ENCODE measurements around the gene AIF1L. TPM values are rescaled to one million over a fixed set of nuclear protein-coding genes. Genes with fewer than 3 reads are reported as not detected.

AIF1L gene
- total and polyA plus RNA-seq, 2 of the 4 experiments (the other 2 are of a cell fraction), result 0.18 to 0.19 TPM

DNA sequence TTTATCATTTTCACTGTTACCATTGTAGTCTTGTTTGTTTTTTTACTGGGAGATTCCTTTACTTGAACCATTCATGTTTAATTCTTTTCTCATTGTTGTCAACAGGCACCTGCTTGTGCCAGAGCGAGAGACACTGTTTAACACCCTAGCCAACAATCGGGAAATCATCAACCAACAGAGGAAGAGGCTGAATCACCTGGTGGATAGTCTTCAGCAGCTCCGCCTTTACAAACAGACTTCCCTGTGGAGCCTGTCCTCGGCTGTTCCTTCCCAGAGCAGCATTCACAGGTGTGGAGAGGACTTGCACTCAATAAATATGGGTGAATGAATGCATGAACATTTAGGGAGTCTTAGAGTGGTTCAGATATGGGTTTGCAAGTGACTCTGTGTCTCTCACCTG, 66.6 kb downstream of the AIF1L start:
- no peak overlapping the region for H2AK9ac ChIP-seq (replicated peaks; ENCODE audit: low read depth, low read length, poor library complexity)
- H3K36me3 ChIP-seq (ENCODE audit: control insufficient read depth, insufficient read depth, low read length), result peaks cover 38% of the 10 kb centered on the region
- H4K91ac ChIP-seq (ENCODE audit: insufficient read depth, low read depth, low read length), result no peak overlapping the region
- no peaks in the 10 kb centered on the region for H3K9me1 ChIP-seq (ENCODE audit: insufficient read depth, low read length)
- H3K79me1 ChIP-seq (ENCODE audit: low read depth in 1 of 2, low read length in 2 of 2), result peaks cover 2% of the 10 kb centered on the region in 2 experiments; a peak in 1 of 4 replicates
- in situ Hi-C loops (cut with MboI; ENCODE audit: low sequenced_read_pairs), result no loop called here
- dilution Hi-C loops (cut with HindIII; ENCODE audit: low sequenced_read_pairs, unreplicated experiment), result no loop called here
- no peak overlapping the region for H4K8ac ChIP-seq (ENCODE audit: low read depth in 2 of 2, low read length in 2 of 2)
- H2AFZ ChIP-seq (replicated peaks; ENCODE audit: low read length, poor library complexity), result no peak overlapping the region
- no peak overlapping the region for H3K4me3 ChIP-seq (ENCODE audit: insufficient read depth, low read depth, low read length)
- H3K27me3 ChIP-seq (ENCODE audit: control insufficient read depth, insufficient read depth, low read length), result no peaks in the 10 kb centered on the region
- intact Hi-C loops (cut with micrococcal nuclease), result no loop called here
- no peak overlapping the region for H4K5ac ChIP-seq (ENCODE audit: low read depth, low read length)
- H2BK15ac ChIP-seq (ENCODE audit: low read depth, low read length), result no peak overlapping the region
- H3K23ac ChIP-seq (ENCODE audit: low read depth, low read length), result no peak overlapping the region
- no peak overlapping the region for H3K4ac ChIP-seq (ENCODE audit: low read depth, low read length)
- H2AK5ac ChIP-seq (ENCODE audit: low read depth, low read length), result no peak overlapping the region
- no peaks in the 10 kb centered on the region for H3K9me3 ChIP-seq (ENCODE audit: control insufficient read depth, insufficient read depth, low read length)
- DNase-seq (no peak), ATAC-seq (ENCODE audit: low read depth) (no peak)
- H3K4me1 ChIP-seq (ENCODE audit: control insufficient read depth, insufficient read depth, low read length), result no peaks in the 10 kb centered on the region
- H3K56ac ChIP-seq (ENCODE audit: extremely low read depth, insufficient read depth, low read length), result no peak overlapping the region
- H3K4me2 ChIP-seq (ENCODE audit: low read depth, low read length), result no peak overlapping the region
- ChIA-PET CTCF (no interaction called here), POLR2A (ENCODE audit: unreplicated experiment) (no interaction called here)
- TF ChIP-seq MXI1 (IDR thresholded peaks at IDR 0.05; ENCODE audit: borderline replicate concordance, low read depth, low read length), result no peak
- TF ChIP-seq CHD1 (IDR thresholded peaks at IDR 0.05; ENCODE audit: low read depth, low read length), result no peak
- TF ChIP-seq RFX5 (IDR thresholded peaks at IDR 0.05; ENCODE audit: low read depth, low read length), result no peak
- no peak for TF ChIP-seq NFE2L2 (IDR thresholded peaks at IDR 0.05; ENCODE audit: low read depth, low read length)
- no peak for TF ChIP-seq RAD21 (IDR thresholded peaks at IDR 0.05; ENCODE audit: low read length)
- TF ChIP-seq BHLHE40 (IDR thresholded peaks at IDR 0.05; ENCODE audit: low read depth, low read length), result no peak
- TF ChIP-seq, protein P1, sequence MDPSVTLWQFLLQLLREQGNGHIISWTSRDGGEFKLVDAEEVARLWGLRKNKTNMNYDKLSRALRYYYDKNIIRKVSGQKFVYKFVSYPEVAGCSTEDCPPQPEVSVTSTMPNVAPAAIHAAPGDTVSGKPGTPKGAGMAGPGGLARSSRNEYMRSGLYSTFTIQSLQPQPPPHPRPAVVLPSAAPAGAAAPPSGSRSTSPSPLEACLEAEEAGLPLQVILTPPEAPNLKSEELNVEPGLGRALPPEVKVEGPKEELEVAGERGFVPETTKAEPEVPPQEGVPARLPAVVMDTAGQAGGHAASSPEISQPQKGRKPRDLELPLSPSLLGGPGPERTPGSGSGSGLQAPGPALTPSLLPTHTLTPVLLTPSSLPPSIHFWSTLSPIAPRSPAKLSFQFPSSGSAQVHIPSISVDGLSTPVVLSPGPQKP (IDR thresholded peaks at IDR 0.05; ENCODE audit: borderline replicate concordance, low read depth, low read length), result no peak
- TF ChIP-seq FOS (IDR thresholded peaks at IDR 0.05; ENCODE audit: low read depth, low read length), result no peak
- no peak for TF ChIP-seq CEBPB (IDR thresholded peaks at IDR 0.05; ENCODE audit: low read depth, low read length)
- no peak for TF ChIP-seq POLR2A (IDR thresholded peaks at IDR 0.05; ENCODE audit: low read depth, low read length)
- TF ChIP-seq, protein P2, sequence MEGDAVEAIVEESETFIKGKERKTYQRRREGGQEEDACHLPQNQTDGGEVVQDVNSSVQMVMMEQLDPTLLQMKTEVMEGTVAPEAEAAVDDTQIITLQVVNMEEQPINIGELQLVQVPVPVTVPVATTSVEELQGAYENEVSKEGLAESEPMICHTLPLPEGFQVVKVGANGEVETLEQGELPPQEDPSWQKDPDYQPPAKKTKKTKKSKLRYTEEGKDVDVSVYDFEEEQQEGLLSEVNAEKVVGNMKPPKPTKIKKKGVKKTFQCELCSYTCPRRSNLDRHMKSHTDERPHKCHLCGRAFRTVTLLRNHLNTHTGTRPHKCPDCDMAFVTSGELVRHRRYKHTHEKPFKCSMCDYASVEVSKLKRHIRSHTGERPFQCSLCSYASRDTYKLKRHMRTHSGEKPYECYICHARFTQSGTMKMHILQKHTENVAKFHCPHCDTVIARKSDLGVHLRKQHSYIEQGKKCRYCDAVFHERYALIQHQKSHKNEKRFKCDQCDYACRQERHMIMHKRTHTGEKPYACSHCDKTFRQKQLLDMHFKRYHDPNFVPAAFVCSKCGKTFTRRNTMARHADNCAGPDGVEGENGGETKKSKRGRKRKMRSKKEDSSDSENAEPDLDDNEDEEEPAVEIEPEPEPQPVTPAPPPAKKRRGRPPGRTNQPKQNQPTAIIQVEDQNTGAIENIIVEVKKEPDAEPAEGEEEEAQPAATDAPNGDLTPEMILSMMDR (conservative IDR thresholded peaks at IDR 0.05; ENCODE audit: low read depth, low read length), result no peak
- TF ChIP-seq, protein P3, sequence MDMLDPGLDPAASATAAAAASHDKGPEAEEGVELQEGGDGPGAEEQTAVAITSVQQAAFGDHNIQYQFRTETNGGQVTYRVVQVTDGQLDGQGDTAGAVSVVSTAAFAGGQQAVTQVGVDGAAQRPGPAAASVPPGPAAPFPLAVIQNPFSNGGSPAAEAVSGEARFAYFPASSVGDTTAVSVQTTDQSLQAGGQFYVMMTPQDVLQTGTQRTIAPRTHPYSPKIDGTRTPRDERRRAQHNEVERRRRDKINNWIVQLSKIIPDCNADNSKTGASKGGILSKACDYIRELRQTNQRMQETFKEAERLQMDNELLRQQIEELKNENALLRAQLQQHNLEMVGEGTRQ (IDR thresholded peaks at IDR 0.05; ENCODE audit: low read depth, low read length), result no peak
- no peak for TF ChIP-seq MAZ (IDR thresholded peaks at IDR 0.05; ENCODE audit: borderline replicate concordance, low read depth, low read length)
- no peak for TF ChIP-seq RCOR1 (IDR thresholded peaks at IDR 0.05; ENCODE audit: insufficient replicate concordance, low read length)
- TF ChIP-seq SMC3 (IDR thresholded peaks at IDR 0.05; ENCODE audit: low read depth, low read length), result no peak
- no peak for TF ChIP-seq MAFK (IDR thresholded peaks at IDR 0.05; ENCODE audit: low read depth, low read length)
- H3K14ac ChIP-seq (replicated peaks; ENCODE audit: low read depth, low read length), result no peak overlapping the region
- H2BK20ac ChIP-seq (ENCODE audit: low read depth, low read length), result no peak overlapping the region
- no TSS peak for BruUV-seq (replicated peaks)
- no peak overlapping the region for H3K9ac ChIP-seq (ENCODE audit: low read depth, low read length)
- H3K27ac ChIP-seq (ENCODE audit: insufficient read depth, low read length), result no peak overlapping the region
- H2BK120ac ChIP-seq (ENCODE audit: low read depth, low read length), result no peak overlapping the region
- no peak overlapping the region for H3K18ac ChIP-seq (ENCODE audit: low read depth, low read length)
- no CpG with 5 or more reads among the region's 4 CpGs for WGBS, 2 experiments (ENCODE audit: extremely low coverage in 2 of 2, insufficient read length in 1 of 2)
- no peak overlapping the region for H2BK5ac ChIP-seq (ENCODE audit: low read depth, low read length, poor library complexity, severe bottlenecking)
- H4K20me1 ChIP-seq (ENCODE audit: insufficient read depth, low read length), result 0 out of 2 replicates have a peak, but pooled peaks cover 3% of the 10 kb centered on the region

Data from IMR-90 (cell line).